Parathyroid adenoma (tissue), 2 donors: ENCODE data around the gene MELK.

Source experiments
- H2AFZ ChIP-seq: fragments of 300-600 bp; sonication (generic); one replicate; pipeline ENCODE4 v1.7.0; 2017; ENCODE audit warnings: antibody characterized with exemption, mild to moderate bottlenecking
- H3K27ac ChIP-seq: fragments of 300-600 bp; sonication (generic); one replicate; pipeline ENCODE4 v1.7.0; 2017
- H3K27me3 ChIP-seq: fragments of 300-600 bp; sonication (generic); one replicate; pipeline ENCODE4 v1.7.0; 2017; ENCODE audit warnings: low read length; ENCODE audit not compliant: control insufficient read depth, insufficient read depth
- H3K36me3 ChIP-seq: fragments of 300-600 bp; sonication (generic); one replicate; pipeline ENCODE4 v1.7.0; 2017; ENCODE audit warnings: low read length; ENCODE audit not compliant: control insufficient read depth, insufficient read depth
- H3K4me1 ChIP-seq: fragments of 300-600 bp; sonication (generic); one replicate; pipeline ENCODE4 v1.7.0; 2017; ENCODE audit warnings: control low read depth
- H3K4me2 ChIP-seq: fragments of 300-600 bp; sonication (generic); one replicate; pipeline ENCODE4 v1.7.0; 2017; ENCODE audit warnings: low read length
- H3K4me3 ChIP-seq: fragments of 300-600 bp; sonication (generic); one replicate; pipeline ENCODE4 v1.7.0; 2017; ENCODE audit warnings: low read depth, low read length
- H3K79me2 ChIP-seq: fragments of 300-600 bp; sonication (generic); one replicate; pipeline ENCODE4 v1.7.0; 2017; ENCODE audit warnings: control low read depth
- H3K9ac ChIP-seq: fragments of 300-600 bp; sonication (generic); one replicate; pipeline ENCODE4 v1.7.0; 2017; ENCODE audit warnings: mild to moderate bottlenecking
- H3K9me3 ChIP-seq: fragments of 300-600 bp; sonication (generic); one replicate; pipeline ENCODE4 v1.7.0; 2017; ENCODE audit warnings: low read length; ENCODE audit not compliant: control insufficient read depth
- CTCF ChIP-seq: fragments of 300-600 bp; sonication (generic); IDR thresholded peaks from one replicate; pipeline ENCODE4 v1.7.0; 2017; ENCODE audit warnings: antibody characterized with exemption, mild to moderate bottlenecking
- donor health status: primary hyperparathyroidism.

MELK gene

GRCh38 chr9:36713515-36714490 is 141.1 kb downstream of the MELK start:
- Histone ChIP-seq H3K4me3 (no peak overlapping the region), H3K4me1 (no peaks in the 10 kb centered on the region), H3K27ac (no peak overlapping the region), H3K79me2 (no peaks in the 10 kb centered on the region), H3K9ac (no peak overlapping the region), H3K27me3 (no peaks in the 10 kb centered on the region), H3K4me2 (no peak overlapping the region), H3K36me3 (no peaks in the 10 kb centered on the region), H2AFZ (no peak overlapping the region), H3K9me3 (no peaks in the 10 kb centered on the region)
- TF ChIP-seq CTCF, result no peak

- no peak for TF ChIP-seq CTCF
- no peaks in the 10 kb centered on the region for H3K36me3 ChIP-seq
- no peak overlapping the region for H3K4me2 ChIP-seq
- no peaks in the 10 kb centered on the region for H3K27me3 ChIP-seq
- no peaks in the 10 kb centered on the region for H3K9me3 ChIP-seq
- no peaks in the 10 kb centered on the region for H3K4me1 ChIP-seq
- no peak overlapping the region for H2AFZ ChIP-seq
- no peak overlapping the region for H3K27ac ChIP-seq
- no peak overlapping the region for H3K9ac ChIP-seq
- H3K4me3 ChIP-seq, result no peak overlapping the region
- no peaks in the 10 kb centered on the region for H3K79me2 ChIP-seq
Observed at GRCh38 chr9:36716496-36716895, 143.8 kb downstream of the MELK start.

- H2AFZ ChIP-seq, result no peak overlapping the region
- H3K4me2 ChIP-seq, result no peak overlapping the region
- H3K36me3 ChIP-seq, result no peaks in the 10 kb centered on the region
- H3K9me3 ChIP-seq, result no peaks in the 10 kb centered on the region
- H3K27me3 ChIP-seq, result no peaks in the 10 kb centered on the region
- H3K4me1 ChIP-seq, result no peaks in the 10 kb centered on the region
- H3K4me3 ChIP-seq, result no peak overlapping the region
- TF ChIP-seq CTCF, result no peak
- H3K27ac ChIP-seq, result no peak overlapping the region
- no peak overlapping the region for H3K9ac ChIP-seq
- no peaks in the 10 kb centered on the region for H3K79me2 ChIP-seq
Observed at GRCh38 chr9:36717276-36717675, 144.6 kb downstream of the MELK start.

GRCh38 chr9:36718612-36719011 is 145.9 kb downstream of the MELK start:
- Histone ChIP-seq H3K4me3 (no peak overlapping the region), H3K9me3 (no peaks in the 10 kb centered on the region), H3K9ac (no peak overlapping the region), H3K27me3 (no peaks in the 10 kb centered on the region), H3K4me2 (no peak overlapping the region), H3K36me3 (no peaks in the 10 kb centered on the region), H3K4me1 (no peaks in the 10 kb centered on the region), H3K27ac (no peak overlapping the region), H3K79me2 (no peaks in the 10 kb centered on the region), H2AFZ (no peak overlapping the region)
- TF ChIP-seq CTCF, result no peak

- TF ChIP-seq CTCF, result no peak
- H3K79me2 ChIP-seq, result no peaks in the 10 kb centered on the region
- H2AFZ ChIP-seq, result no peak overlapping the region
- no peaks in the 10 kb centered on the region for H3K4me1 ChIP-seq
- no peak overlapping the region for H3K27ac ChIP-seq
- H3K27me3 ChIP-seq, result no peaks in the 10 kb centered on the region
- no peak overlapping the region for H3K9ac ChIP-seq
- no peaks in the 10 kb centered on the region for H3K9me3 ChIP-seq
- no peaks in the 10 kb centered on the region for H3K36me3 ChIP-seq
- H3K4me2 ChIP-seq, result no peak overlapping the region
- no peak overlapping the region for H3K4me3 ChIP-seq
Observed at GRCh38 chr9:36720043-36720442, 147.3 kb downstream of the MELK start.
